LNCaP clone FGC (cell line): ENCODE data around the gene ASMTL.
"Not testable (repeated sequence)": the region's sequence is repeated elsewhere in the genome, so short reads cannot be mapped to it uniquely, and the experiment has no call there.

Source experiments
- DNase-seq: peaks from one replicate; pipeline ENCODE4 v3.0.0-alpha.2; 2011; ENCODE audit warnings: low read depth
- H3K4me3 ChIP-seq: 2 replicates; pipeline ENCODE4 v1.5.1; 2011; ENCODE audit warnings: mild to moderate bottlenecking, low read depth, low read length, control low read depth
- TF ChIP-seq, protein P1 (sequence below): IDR thresholded peaks from 2 replicates; pipeline ENCODE4 v1.5.1; 2012; ENCODE audit warnings: mild to moderate bottlenecking; ENCODE audit not compliant: control insufficient read depth, insufficient read depth; ENCODE audit errors: extremely low read depth

ASMTL gene

DNA sequence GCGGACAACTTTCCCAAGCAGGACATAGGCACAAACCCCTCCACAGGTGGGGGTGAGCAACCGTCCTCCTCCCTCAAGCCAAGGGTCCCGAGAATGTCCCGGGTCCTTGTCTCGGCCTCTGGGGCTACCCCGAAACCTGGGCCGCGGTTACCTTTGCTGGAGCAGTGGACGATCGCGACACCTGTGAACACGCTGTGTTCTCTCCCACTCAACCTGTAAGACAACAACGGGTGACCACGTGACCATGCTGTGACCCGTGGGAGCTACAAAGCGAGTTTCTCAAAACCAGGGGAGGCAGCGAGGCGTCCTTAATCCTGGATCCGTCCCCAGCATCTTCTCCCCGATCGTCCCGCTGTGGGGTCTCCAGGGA is 17.9 kb downstream of the ASMTL start:
- TF ChIP-seq, protein P1, sequence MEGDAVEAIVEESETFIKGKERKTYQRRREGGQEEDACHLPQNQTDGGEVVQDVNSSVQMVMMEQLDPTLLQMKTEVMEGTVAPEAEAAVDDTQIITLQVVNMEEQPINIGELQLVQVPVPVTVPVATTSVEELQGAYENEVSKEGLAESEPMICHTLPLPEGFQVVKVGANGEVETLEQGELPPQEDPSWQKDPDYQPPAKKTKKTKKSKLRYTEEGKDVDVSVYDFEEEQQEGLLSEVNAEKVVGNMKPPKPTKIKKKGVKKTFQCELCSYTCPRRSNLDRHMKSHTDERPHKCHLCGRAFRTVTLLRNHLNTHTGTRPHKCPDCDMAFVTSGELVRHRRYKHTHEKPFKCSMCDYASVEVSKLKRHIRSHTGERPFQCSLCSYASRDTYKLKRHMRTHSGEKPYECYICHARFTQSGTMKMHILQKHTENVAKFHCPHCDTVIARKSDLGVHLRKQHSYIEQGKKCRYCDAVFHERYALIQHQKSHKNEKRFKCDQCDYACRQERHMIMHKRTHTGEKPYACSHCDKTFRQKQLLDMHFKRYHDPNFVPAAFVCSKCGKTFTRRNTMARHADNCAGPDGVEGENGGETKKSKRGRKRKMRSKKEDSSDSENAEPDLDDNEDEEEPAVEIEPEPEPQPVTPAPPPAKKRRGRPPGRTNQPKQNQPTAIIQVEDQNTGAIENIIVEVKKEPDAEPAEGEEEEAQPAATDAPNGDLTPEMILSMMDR, result no peak
- H3K4me3 ChIP-seq, result no peak overlapping the region
- no peak for DNase-seq

GRCh38 chrX:1433646-1434357 is 18.9 kb downstream of the ASMTL start:
- TF ChIP-seq, protein P1, result no peak
- no peak for DNase-seq
- no peak overlapping the region for H3K4me3 ChIP-seq

- no peak for DNase-seq
- TF ChIP-seq, protein P1, result no peak
- no peak overlapping the region for H3K4me3 ChIP-seq
Observed at GRCh38 chrX:1430451-1430850, 22.3 kb downstream of the ASMTL start.

GRCh38 chrX:1427756-1428155 is 25.0 kb downstream of the ASMTL start:
- no peak overlapping the region for H3K4me3 ChIP-seq
- DNase-seq, result no peak
- TF ChIP-seq, protein P1, result no peak

GRCh38 chrX:1426321-1426720 is 26.4 kb downstream of the ASMTL start:
- not testable (repeated sequence) for DNase-seq, H3K4me3 ChIP-seq

- no peak for DNase-seq
- TF ChIP-seq, protein P1, result no peak
- no peak overlapping the region for H3K4me3 ChIP-seq
Observed at GRCh38 chrX:1425381-1425780, 27.3 kb downstream of the ASMTL start.

DNA sequence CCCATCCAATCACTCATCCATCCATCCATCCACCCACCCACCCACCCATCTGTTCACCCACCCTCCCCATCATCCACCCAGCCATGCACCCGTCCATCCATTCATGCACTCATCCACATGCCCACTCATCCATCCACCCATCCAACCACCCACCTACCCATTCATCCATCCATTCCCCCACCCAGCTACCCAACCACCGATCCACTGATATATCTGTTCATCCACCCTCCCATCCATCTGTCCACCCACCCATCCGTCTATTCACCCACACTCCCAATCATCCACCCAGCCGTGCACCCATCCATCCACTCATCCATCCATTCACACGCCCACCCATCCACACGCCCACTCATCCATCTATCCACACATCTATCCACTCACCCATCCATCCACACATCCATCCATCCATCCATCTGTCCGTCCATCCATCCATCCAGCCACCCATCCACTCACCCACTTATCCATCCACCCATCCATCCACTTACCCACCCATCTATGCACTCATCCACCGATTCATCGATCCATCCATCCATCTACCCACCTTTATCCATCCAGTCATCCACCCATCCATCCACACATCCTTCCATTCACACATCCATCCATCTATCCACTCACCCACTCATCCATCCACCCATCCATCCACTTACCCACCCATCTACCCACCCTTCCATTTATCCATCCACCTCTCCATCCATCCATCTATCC is 28.4 kb downstream of the ASMTL start:
- no peak for DNase-seq
- TF ChIP-seq, protein P1, result no peak
- H3K4me3 ChIP-seq, result no peak overlapping the region
